Measurements from ENCODE around the gene TMEM178A.

The TMEM178A gene

GRCh38 chr2:39715822-39716221 is 50.1 kb downstream of the TMEM178A start:
- no peak for DNase-seq

- no peak for DNase-seq
These were observed 51.4 kb downstream of the TMEM178A start for GRCh38 chr2:39717067-39717466.

- peak; percentile 80 for DNase-seq
These were observed 52.8 kb downstream of the TMEM178A start for GRCh38 chr2:39718483-39718882.

GRCh38 chr2:39719317-39719716 is 53.6 kb downstream of the TMEM178A start:
- DNase-seq = no peak

DNA sequence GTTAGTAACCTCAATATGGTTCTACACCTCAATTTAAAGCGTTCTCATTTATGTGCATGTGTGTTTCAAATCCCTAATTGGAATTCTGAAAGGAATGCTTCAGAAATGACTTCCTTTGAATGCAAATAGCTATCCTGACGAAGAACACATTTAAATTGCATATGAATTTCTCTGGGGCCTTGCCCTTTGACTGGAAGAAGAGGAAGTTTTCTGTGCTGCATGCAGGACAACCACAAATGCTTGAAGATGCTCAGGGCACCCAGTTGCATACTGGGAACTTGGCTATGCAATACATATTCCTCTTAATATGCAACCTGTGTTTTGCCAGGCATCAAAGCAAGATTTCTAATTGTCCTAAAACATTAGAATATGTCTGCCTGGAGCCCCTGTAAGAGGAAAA is 55.3 kb downstream of the TMEM178A start:
- DNase-seq = no peak

GRCh38 chr2:39723497-39723896 is 57.8 kb downstream of the TMEM178A start:
- no peak for DNase-seq

GRCh38 chr2:39723946-39724827 is 58.5 kb downstream of the TMEM178A start:
- peak; percentile 53 for DNase-seq

DNA sequence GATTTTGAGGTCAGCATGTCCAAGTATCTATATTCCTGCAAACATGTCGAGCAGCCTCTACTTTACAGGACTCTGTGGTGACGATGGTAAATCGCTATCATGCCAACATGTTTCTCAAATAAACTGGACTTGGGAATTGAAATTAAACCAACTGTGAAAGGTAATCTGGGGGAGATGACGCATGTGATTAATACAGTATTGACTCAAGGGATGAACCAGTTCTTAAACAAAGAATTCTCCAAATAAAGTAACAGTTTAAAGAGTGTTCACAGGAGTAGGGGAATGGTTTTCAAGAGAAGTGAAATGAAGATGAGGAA is 59.1 kb downstream of the TMEM178A start:
- DNase-seq = no peak

GRCh38 chr2:39725401-39725800 is 59.7 kb downstream of the TMEM178A start:
- peak; percentile 74 for DNase-seq

DNA sequence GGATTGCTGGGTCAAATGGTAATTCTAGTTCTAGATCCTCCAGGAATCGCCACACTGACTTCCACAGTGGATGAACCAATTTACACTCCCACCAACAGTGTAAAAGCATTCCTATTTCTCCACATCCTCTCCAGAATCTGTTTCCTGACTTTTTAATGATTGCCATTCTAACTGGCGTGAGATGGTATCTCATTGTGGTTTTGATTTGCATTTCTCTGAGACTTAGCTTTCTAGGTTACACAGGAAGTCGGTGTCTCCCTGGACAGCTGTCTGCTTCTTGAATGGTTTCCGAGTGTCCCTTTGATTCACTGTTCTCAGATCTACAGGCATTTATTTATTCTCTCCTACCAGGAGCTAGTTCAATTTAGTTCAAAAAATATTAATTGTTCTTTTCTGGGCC is 62.4 kb downstream of the TMEM178A start:
- DNase-seq = peak; percentile 65

DNA sequence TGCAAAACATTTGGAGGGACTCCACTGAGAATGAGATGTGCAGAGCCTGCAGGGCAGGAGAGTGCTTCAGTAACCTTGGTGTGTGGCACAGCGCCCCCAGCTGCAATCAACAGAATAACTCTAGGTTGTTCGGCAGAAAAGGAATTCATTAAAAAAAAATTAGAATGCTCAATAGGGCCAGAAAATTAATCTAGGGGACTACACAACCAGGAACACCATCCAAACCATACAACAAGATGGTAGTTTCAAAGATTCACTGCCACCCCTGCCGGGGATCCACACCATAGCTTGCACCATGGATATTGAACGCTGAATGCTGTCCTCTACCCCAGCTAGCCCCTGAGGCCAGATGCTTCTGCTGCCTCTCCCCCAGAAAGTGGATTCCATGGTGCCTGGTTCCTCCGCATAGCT is 63.2 kb downstream of the TMEM178A start:
- no peak for DNase-seq

DNA sequence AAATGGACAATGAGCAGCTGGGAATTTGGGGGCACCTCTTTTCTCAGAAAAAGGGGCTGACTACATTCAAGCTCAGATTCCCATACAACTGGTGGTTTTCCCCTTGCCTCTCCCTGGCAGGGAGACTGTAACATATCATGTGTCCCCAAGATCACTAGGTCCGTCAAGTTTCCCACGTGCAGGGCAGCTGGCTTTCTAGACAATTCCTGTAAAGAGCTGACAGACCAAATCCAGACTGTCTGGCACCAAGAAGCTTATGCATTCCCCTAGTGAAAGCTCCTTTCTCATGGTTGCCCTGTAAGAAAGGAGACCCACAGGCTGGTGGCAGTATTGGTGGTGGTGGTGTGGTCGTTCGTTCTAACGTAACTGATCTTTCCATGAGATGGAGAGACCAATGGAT is 64.6 kb downstream of the TMEM178A start:
- no peak for DNase-seq

DNA sequence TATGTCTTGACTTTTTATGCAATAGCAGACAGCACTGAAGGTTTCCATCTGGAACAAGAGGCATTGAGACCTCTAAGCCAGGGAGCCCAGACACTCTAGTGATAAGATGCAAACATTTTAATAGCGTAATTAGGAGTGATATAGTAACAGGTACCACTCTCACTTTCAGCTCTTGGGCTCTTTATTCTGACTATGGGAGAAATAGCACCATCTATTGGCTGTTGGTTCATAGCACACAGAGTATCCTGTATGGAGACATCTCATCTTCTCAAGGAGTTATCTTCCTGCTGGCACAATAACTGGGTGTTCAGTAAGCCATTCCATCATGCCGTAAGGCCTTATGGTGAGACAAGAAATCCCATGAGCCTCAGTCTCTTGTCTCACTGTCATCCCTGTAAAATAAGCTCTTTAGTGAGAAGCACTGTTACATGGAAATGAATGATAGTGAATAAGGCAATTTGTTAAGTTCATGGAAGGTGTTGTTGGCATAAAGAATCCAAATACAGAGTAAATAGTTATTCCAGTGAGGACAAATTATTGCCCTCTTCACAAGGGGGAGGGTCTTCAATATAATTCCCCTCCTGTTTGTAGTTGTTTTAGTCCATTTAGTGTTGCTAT is 65.1 kb downstream of the TMEM178A start:
- DNase-seq = no peak

- DNase-seq = no peak
These were observed 65.8 kb downstream of the TMEM178A start for GRCh38 chr2:39731546-39731945.

DNA sequence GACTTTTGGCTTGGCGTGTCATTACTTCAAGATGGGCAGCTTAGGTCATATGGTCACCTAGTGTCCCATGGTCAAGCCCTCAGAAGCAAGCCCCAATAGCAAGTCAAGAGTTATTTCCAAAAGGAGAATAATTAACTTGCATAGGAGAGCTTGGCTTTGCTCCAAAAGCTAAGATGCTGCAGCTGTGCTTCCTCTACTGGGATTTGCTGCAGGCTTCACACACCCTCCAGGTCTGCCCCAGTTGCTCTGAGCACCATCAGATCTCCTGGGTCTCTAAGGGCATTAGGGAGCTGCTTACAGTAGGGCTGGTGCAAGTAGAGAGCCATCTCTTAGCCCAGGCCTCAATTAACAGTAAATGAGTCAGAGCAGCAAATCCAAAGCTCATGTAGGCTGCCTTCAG is 66.8 kb downstream of the TMEM178A start:
- DNase-seq = no peak

DNA sequence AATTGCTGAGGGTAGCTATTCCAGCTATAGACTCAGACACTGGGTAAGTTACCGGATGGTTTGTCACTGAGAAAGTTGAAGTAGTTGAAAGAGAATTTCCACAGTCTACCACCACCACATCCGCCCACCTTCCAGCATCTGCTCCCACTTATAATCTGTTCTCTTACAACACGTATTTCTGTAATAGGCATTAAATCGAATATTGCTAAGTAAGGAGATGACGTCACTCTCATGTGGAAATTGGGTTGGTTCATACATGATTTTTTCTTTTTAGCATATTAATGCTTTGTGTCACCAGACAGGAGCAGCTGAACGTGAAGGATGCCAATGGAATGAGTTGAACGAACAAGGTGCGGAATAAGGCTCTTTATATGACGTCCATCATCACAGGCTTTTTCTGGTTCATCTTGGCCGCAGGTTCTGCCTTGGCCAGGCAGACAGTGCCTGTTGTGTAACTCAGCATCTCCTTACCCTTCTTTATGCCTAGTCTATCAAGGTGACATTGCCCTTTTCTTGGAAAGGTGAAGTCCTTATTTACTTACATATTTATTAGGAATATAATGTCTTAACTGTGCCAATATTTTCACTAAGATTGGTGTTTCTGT is 67.5 kb downstream of the TMEM178A start:
- DNase-seq = no peak

GRCh38 chr2:39734445-39734844 is 68.7 kb downstream of the TMEM178A start:
- no peak for DNase-seq

DNA sequence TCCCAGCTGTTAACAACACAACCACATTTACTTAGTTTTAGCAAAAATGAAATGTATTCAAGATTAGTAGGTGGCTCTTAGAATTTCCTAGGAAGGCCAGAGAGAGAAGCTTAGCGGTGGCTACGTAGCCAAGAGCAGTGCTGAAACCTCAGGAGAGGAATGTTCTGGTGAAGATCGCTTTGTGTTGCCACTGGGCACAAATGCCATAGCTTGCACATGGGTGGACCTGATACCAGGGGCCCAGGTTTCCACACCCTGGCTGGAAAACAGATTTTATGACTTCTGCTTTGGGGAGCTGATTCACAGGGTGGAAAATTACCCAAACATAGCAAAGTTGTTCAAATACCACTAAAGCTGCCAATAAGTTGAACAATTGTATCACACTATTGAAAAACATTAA is 69.9 kb downstream of the TMEM178A start:
- no peak for DNase-seq

GRCh38 chr2:39736640-39737039 is 70.9 kb downstream of the TMEM178A start:
- peak; percentile 97 for DNase-seq

DNA sequence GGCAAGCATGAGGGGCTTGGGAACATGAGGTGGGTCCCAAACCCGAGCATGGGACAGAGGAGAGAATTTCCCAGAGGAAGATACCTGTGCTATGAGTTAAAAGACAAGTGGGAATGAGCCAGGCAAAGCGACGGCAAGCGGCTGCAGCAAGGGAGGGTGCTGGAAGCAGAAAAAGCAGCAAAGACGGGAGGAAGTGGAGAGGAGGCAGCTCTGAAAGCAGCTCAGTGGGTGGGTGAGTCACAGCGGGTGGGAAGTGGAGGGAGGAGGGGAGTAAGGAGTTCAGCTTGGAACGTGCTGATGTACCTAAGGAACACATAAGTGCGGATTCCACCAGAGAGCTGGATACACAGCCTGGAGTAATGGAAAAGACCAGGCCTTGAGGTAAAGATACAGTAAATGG is 71.9 kb downstream of the TMEM178A start:
- peak; percentile 90 for DNase-seq

GRCh38 chr2:39738936-39739335 is 73.2 kb downstream of the TMEM178A start:
- no peak for DNase-seq

GRCh38 chr2:39739386-39739785 is 73.7 kb downstream of the TMEM178A start:
- no peak for DNase-seq

GRCh38 chr2:39741871-39742270 is 76.2 kb downstream of the TMEM178A start:
- no peak for DNase-seq

DNA sequence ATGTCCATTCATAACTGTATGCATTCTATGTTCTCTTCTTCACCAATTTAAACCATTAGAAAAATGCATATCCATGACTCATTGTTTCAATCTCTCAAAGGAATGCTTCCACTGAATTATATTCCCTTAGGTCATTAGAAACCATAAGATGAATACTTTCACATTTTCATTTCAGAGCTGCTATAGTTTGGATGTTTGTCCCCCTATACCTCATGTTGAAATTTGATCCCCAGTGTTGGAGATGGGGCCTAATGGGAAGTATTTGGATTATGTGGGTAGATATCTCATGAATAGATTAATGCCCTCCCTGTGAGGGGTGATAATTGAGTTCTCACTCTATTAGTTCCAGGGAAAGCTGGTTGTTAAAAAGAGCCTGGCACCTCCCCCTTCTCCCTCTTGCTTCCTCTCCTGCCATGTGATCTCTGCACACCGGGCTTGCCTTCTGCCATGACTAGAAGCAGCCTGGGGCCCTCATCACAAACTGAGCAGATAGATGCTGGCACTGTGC is 77.6 kb downstream of the TMEM178A start:
- DNase-seq = peak; percentile 90
